Stimulated activated CD8-positive, alpha-beta memory T cell treated with anti-CD3 and anti-CD28 coated beads, Interleukin-7, amount 100 ng/mL, for 24 hours (primary cell): ENCODE measurements around the gene IGF2.

Experiments
- DNase-seq: peaks from one replicate; pipeline ENCODE4 v3.0.0-alpha.2; 2020; ENCODE audit warnings: low read depth

The IGF2 gene

GRCh38 chr11:2169626-2170570, 30.7 kb upstream of the IGF2 start:
- DNase-seq = no peak

GRCh38 chr11:2169005-2169378, 29.8 kb upstream of the IGF2 start:
- DNase-seq = no peak

- DNase-seq = no peak
Measured at GRCh38 chr11:2168286-2169004, 29.3 kb upstream of the IGF2 start.

- DNase-seq = no peak
Measured at GRCh38 chr11:2167141-2168045, 28.2 kb upstream of the IGF2 start.

- DNase-seq = no peak
Measured at GRCh38 chr11:2166091-2166851, 27.1 kb upstream of the IGF2 start.

GRCh38 chr11:2165571-2165970, 26.4 kb upstream of the IGF2 start:
- no peak for DNase-seq

GRCh38 chr11:2164861-2165555, 25.8 kb upstream of the IGF2 start:
- no peak for DNase-seq

GRCh38 chr11:2164081-2164480, 24.9 kb upstream of the IGF2 start:
- no peak for DNase-seq

- DNase-seq = no peak
Measured at GRCh38 chr11:2163428-2163978, 24.3 kb upstream of the IGF2 start.

- no peak for DNase-seq
Measured at GRCh38 chr11:2160736-2161259, 21.6 kb upstream of the IGF2 start, which contains the start of gene INS. INS (minus strand) TSS chr11:2161209; CDS start chr11:2160971, 238 bp downstream.

GRCh38 chr11:2159536-2160413, 20.6 kb upstream of the IGF2 start:
- DNase-seq = no peak

- DNase-seq = no peak
Measured at GRCh38 chr11:2158966-2159365, 19.8 kb upstream of the IGF2 start.

- no peak for DNase-seq
Measured at GRCh38 chr11:2158296-2158737, 19.1 kb upstream of the IGF2 start.

- no peak for DNase-seq
Measured at GRCh38 chr11:2157294-2158040, 18.3 kb upstream of the IGF2 start.

- peak; percentile 35 for DNase-seq
Measured at GRCh38 chr11:2156416-2157182, 17.4 kb upstream of the IGF2 start.

- DNase-seq = no peak
Measured at GRCh38 chr11:2155511-2155910, 16.3 kb upstream of the IGF2 start.

GRCh38 chr11:2154889-2155288, 15.7 kb upstream of the IGF2 start:
- DNase-seq = no peak

GRCh38 chr11:2154195-2154585, 15.0 kb upstream of the IGF2 start:
- no peak for DNase-seq
